Liver (tissue), 9 donors: Measurements from ENCODE around the gene SAV1. TPM values are rescaled to one million over a fixed set of nuclear protein-coding genes. Genes with fewer than 3 reads are reported as not detected.

Experiments used
- DNase-seq: peaks from one replicate; pipeline ENCODE4 v3.0.0-alpha.2; 2017; ENCODE audit warnings: low spot score
- H3K27ac ChIP-seq, 2 donors: one replicate each; pipeline ENCODE4 v1.7.0; 2013; ENCODE audit warnings: inconsistent platforms in 2 of 2, low read length in 2 of 2, control low read depth in 1 of 2, low read depth in 1 of 2, mild to moderate bottlenecking in 1 of 2
- H3K27me3 ChIP-seq, 4 donors: one replicate each; pipeline versions ENCODE4 v1.6.1 to v1.7.0; 2013; ENCODE audit warnings: low read length in 3 of 4, inconsistent platforms in 1 of 4, mild to moderate bottlenecking in 1 of 4, moderate library complexity in 1 of 4; ENCODE audit not compliant: control insufficient read depth in 4 of 4, insufficient read depth in 4 of 4
- H3K36me3 ChIP-seq, 4 donors: one replicate each; pipeline versions ENCODE4 v1.6.1 to v1.7.0; 2013; ENCODE audit warnings: low read length in 3 of 4, mild to moderate bottlenecking in 3 of 4, low read depth in 1 of 4, moderate library complexity in 1 of 4; ENCODE audit not compliant: control insufficient read depth in 4 of 4, insufficient read depth in 3 of 4
- H3K4me1 ChIP-seq, 4 donors: one replicate each; pipeline versions ENCODE4 v1.6.1 to v1.7.0; 2013; ENCODE audit warnings: low read length in 3 of 4, mild to moderate bottlenecking in 3 of 4, moderate library complexity in 1 of 4; ENCODE audit not compliant: control insufficient read depth in 4 of 4, insufficient read depth in 4 of 4
- H3K4me3 ChIP-seq, 3 donors: one replicate each; pipeline versions ENCODE4 v1.6.1 to v1.7.0; 2013; ENCODE audit warnings: low read length in 3 of 3, control low read depth in 1 of 3, low read depth in 1 of 3, mild to moderate bottlenecking in 1 of 3
- H3K9ac ChIP-seq, 2 donors: one replicate each; pipeline ENCODE4 v1.7.0; 2013; ENCODE audit warnings: low read length in 2 of 2, mild to moderate bottlenecking in 2 of 2, moderate library complexity in 2 of 2, control low read depth in 1 of 2, low read depth in 1 of 2
- H3K9me3 ChIP-seq, 4 donors: one replicate each; pipeline versions ENCODE4 v1.6.1 to v1.7.0; 2013; ENCODE audit warnings: low read length in 3 of 4; ENCODE audit not compliant: control insufficient read depth in 4 of 4
- EGR1 ChIP-seq, 2 donors: IDR thresholded peaks; 2 replicates each; pipeline ENCODE4 v1.6.1; 2016 to 2018; ENCODE audit warnings: antibody characterized with exemption in 2 of 2, low read depth in 2 of 2
- FOXA1 ChIP-seq: IDR thresholded peaks from 2 replicates; pipeline ENCODE4 v1.6.1; 2016; ENCODE audit warnings: antibody characterized with exemption
- FOXA2 ChIP-seq: IDR thresholded peaks from 2 replicates; pipeline ENCODE4 v1.6.1; 2016; ENCODE audit warnings: antibody characterized with exemption
- GABPA ChIP-seq, 2 donors: IDR thresholded peaks in 1 of 2; conservative IDR thresholded peaks in 1 of 2; 2 replicates each; pipeline ENCODE4 v1.6.1; 2016; ENCODE audit warnings: antibody characterized with exemption in 2 of 2, mild to moderate bottlenecking in 1 of 2, moderate library complexity in 1 of 2
- HNF4A ChIP-seq, 2 donors: conservative IDR thresholded peaks; 2 replicates each; pipeline ENCODE4 v1.6.1; 2016; ENCODE audit warnings: antibody characterized with exemption in 2 of 2, mild to moderate bottlenecking in 2 of 2
- HNF4G ChIP-seq: IDR thresholded peaks from 2 replicates; pipeline ENCODE4 v1.6.1; 2016; ENCODE audit warnings: antibody characterized with exemption
- JUND ChIP-seq, 2 donors: IDR thresholded peaks; 2 replicates each; pipeline ENCODE4 v1.6.1; 2016; ENCODE audit warnings: antibody characterized with exemption in 2 of 2
- NR2F2 ChIP-seq: IDR thresholded peaks from 2 replicates; pipeline ENCODE4 v1.6.1; 2016; ENCODE audit warnings: antibody characterized with exemption
- RAD21 ChIP-seq, 2 donors: IDR thresholded peaks; 2 replicates each; pipeline ENCODE4 v1.6.1; 2016; ENCODE audit warnings: antibody characterized with exemption in 2 of 2, mild to moderate bottlenecking in 2 of 2
- RXRA ChIP-seq, 2 donors: IDR thresholded peaks; 2 replicates each; pipeline ENCODE4 v1.6.1; 2017 to 2018; ENCODE audit warnings: antibody characterized with exemption in 2 of 2, mild to moderate bottlenecking in 1 of 2
- SP1 ChIP-seq: IDR thresholded peaks from 2 replicates; pipeline ENCODE4 v1.6.1; 2018; ENCODE audit warnings: antibody characterized with exemption, mild to moderate bottlenecking
- TAF1 ChIP-seq: conservative IDR thresholded peaks from 2 replicates; pipeline ENCODE4 v1.6.1; 2016; ENCODE audit warnings: antibody characterized with exemption, mild to moderate bottlenecking
- YY1 ChIP-seq: IDR thresholded peaks from 2 replicates; pipeline ENCODE4 v1.6.1; 2016; ENCODE audit warnings: antibody characterized with exemption, mild to moderate bottlenecking
- WGBS: extraction: QIAGEN DNeasy Blood & Tissue Kit; methylation state at CpG from one replicate; pipeline ENCODE4 v1.1.7; 2013; 5-methylcytosine and 5-hydroxymethylcytosine counted together
- polyA plus RNA-seq, 2 donors: library from polyadenylated mRNA; stranded (reverse) in 1 of 2; unstranded in 1 of 2; fragments of 200-250 nt in 1 of 2; fragments of >200 nt in 1 of 2; fragmentation: Nextera tagmentation in 1 of 2; extraction: Ambion mirVana in 1 of 2; gene quantifications; one replicate each; pipeline versions ENCODE4 v1.2.1 to v1.2.3, GENCODE V29; 2013 to 2015
- total RNA-seq, 2 donors: library from RNA; depleted of rRNA; stranded (reverse); fragments of >200 nt; gene quantifications; one replicate each; pipeline ENCODE4 v1.2.3, GENCODE V29; 2014
- TF ChIP-seq, protein P1 (sequence below): IDR thresholded peaks from 2 replicates; pipeline ENCODE4 v1.6.1; 2016; ENCODE audit warnings: antibody characterized with exemption
- TF ChIP-seq, protein P2 (sequence below): fragments of 150-350 bp; IDR thresholded peaks from 2 replicates; pipeline ENCODE4 v1.5.1; 2017; ENCODE audit warnings: improper control_type of control experiment, low read depth, low read length; ENCODE audit not compliant: missing input control
- TF ChIP-seq, protein P3 (sequence below): IDR thresholded peaks from 2 replicates; pipeline ENCODE4 v1.6.1; 2016; ENCODE audit warnings: antibody characterized with exemption, mild to moderate bottlenecking
- TF ChIP-seq, protein P4 (sequence below): IDR thresholded peaks from 2 replicates; pipeline ENCODE4 v1.6.1; 2016; ENCODE audit warnings: antibody characterized with exemption
- TF ChIP-seq, protein P5 (sequence below): IDR thresholded peaks from 2 replicates; pipeline ENCODE4 v1.6.1; 2016; ENCODE audit warnings: antibody characterized with exemption
- donor health status: healthy.
- donor health status: healthy.
- donor health status: healthy.
- donor health status: healthy.
- donor health status: healthy.

The SAV1 gene
- total and polyA plus RNA-seq, 4 donors, result 4.9 to 14.0 (median 7.9) TPM

DNA sequence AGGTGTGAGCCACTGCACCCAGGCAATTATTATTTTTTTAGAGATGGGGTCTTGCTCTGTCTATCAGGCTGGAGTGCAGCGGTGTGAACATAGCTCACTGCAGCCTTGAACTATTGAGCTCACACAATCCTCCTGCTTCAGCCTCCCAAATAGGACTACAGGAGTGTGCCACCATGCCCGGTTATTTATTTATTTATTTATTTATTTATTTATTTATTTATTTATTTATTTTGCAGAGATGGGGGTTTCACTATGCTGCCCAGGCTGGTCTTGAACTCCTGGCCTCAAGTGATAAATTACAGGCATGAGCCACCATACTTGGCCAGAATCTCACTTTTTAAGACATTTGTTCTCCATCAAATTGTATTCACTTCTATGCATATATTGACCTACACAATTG is 51.8 kb downstream of the SAV1 start:
- H3K27ac ChIP-seq, result no peak overlapping the region
- H3K4me3 ChIP-seq, result no peak overlapping the region
- 95% methylated on average over 2 of the region's 2 CpGs for WGBS
- no peak overlapping the region for H3K9ac ChIP-seq
- no peak for DNase-seq
- H3K27me3 ChIP-seq, result no peaks in the 10 kb centered on the region
- TF ChIP-seq, protein P1, sequence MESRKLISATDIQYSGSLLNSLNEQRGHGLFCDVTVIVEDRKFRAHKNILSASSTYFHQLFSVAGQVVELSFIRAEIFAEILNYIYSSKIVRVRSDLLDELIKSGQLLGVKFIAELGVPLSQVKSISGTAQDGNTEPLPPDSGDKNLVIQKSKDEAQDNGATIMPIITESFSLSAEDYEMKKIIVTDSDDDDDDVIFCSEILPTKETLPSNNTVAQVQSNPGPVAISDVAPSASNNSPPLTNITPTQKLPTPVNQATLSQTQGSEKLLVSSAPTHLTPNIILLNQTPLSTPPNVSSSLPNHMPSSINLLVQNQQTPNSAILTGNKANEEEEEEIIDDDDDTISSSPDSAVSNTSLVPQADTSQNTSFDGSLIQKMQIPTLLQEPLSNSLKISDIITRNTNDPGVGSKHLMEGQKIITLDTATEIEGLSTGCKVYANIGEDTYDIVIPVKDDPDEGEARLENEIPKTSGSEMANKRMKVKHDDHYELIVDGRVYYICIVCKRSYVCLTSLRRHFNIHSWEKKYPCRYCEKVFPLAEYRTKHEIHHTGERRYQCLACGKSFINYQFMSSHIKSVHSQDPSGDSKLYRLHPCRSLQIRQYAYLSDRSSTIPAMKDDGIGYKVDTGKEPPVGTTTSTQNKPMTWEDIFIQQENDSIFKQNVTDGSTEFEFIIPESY, result no peak
- TF ChIP-seq, protein P2, sequence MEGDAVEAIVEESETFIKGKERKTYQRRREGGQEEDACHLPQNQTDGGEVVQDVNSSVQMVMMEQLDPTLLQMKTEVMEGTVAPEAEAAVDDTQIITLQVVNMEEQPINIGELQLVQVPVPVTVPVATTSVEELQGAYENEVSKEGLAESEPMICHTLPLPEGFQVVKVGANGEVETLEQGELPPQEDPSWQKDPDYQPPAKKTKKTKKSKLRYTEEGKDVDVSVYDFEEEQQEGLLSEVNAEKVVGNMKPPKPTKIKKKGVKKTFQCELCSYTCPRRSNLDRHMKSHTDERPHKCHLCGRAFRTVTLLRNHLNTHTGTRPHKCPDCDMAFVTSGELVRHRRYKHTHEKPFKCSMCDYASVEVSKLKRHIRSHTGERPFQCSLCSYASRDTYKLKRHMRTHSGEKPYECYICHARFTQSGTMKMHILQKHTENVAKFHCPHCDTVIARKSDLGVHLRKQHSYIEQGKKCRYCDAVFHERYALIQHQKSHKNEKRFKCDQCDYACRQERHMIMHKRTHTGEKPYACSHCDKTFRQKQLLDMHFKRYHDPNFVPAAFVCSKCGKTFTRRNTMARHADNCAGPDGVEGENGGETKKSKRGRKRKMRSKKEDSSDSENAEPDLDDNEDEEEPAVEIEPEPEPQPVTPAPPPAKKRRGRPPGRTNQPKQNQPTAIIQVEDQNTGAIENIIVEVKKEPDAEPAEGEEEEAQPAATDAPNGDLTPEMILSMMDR, result no peak
- TF ChIP-seq HNF4A (conservative IDR thresholded peaks at IDR 0.05) (no peak), FOXA2 (no peak), FOXA1 (no peak), GABPA (IDR thresholded peaks at IDR 0.05 in 1 of 2, conservative IDR thresholded peaks at IDR 0.05 in 1 of 2) (no peak), RXRA (IDR thresholded peaks at IDR 0.05) (no peak), JUND (IDR thresholded peaks at IDR 0.05) (no peak), HNF4G (no peak), RAD21 (IDR thresholded peaks at IDR 0.05) (no peak), TAF1 (no peak), SP1 (no peak), EGR1 (IDR thresholded peaks at IDR 0.05; ENCODE audit: low read depth in 2 of 2) (no peak), YY1 (no peak), NR2F2 (no peak)
- TF ChIP-seq, protein P3, sequence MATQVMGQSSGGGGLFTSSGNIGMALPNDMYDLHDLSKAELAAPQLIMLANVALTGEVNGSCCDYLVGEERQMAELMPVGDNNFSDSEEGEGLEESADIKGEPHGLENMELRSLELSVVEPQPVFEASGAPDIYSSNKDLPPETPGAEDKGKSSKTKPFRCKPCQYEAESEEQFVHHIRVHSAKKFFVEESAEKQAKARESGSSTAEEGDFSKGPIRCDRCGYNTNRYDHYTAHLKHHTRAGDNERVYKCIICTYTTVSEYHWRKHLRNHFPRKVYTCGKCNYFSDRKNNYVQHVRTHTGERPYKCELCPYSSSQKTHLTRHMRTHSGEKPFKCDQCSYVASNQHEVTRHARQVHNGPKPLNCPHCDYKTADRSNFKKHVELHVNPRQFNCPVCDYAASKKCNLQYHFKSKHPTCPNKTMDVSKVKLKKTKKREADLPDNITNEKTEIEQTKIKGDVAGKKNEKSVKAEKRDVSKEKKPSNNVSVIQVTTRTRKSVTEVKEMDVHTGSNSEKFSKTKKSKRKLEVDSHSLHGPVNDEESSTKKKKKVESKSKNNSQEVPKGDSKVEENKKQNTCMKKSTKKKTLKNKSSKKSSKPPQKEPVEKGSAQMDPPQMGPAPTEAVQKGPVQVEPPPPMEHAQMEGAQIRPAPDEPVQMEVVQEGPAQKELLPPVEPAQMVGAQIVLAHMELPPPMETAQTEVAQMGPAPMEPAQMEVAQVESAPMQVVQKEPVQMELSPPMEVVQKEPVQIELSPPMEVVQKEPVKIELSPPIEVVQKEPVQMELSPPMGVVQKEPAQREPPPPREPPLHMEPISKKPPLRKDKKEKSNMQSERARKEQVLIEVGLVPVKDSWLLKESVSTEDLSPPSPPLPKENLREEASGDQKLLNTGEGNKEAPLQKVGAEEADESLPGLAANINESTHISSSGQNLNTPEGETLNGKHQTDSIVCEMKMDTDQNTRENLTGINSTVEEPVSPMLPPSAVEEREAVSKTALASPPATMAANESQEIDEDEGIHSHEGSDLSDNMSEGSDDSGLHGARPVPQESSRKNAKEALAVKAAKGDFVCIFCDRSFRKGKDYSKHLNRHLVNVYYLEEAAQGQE, result no peak
- TF ChIP-seq, protein P4, sequence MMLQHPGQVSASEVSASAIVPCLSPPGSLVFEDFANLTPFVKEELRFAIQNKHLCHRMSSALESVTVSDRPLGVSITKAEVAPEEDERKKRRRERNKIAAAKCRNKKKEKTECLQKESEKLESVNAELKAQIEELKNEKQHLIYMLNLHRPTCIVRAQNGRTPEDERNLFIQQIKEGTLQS, result no peak
- TF ChIP-seq, protein P5, sequence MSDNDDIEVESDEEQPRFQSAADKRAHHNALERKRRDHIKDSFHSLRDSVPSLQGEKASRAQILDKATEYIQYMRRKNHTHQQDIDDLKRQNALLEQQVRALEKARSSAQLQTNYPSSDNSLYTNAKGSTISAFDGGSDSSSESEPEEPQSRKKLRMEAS, result no peak
- H3K4me1 ChIP-seq, result no peaks in the 10 kb centered on the region
- no peaks in the 10 kb centered on the region for H3K9me3 ChIP-seq
- H3K36me3 ChIP-seq, result no peaks in the 10 kb centered on the region
